H1 (cell line): ENCODE data around the gene SEMA3E. TPM values are rescaled to one million over a fixed set of nuclear protein-coding genes. Genes with fewer than 3 reads are reported as not detected.

ENCODE experiments used
- CTCF ChIA-PET: fragments of 300-600 bp; sonication (Branson Sonifier 250); formaldehyde crosslinking; loops from one replicate; lab custom pipeline; 2021; ENCODE audit not compliant: partially characterized antibody; lab: Charles Lee
- POLR2A ChIA-PET: fragments of 300-600 bp; sonication (Branson Sonifier 250); formaldehyde crosslinking; loops from one replicate; lab custom pipeline; 2021; ENCODE audit warnings: inconsistent platforms; ENCODE audit not compliant: partially characterized antibody; lab: Charles Lee
- DNase-seq, 2 experiments: peaks; one replicate each; pipeline versions ENCODE4 v3.0.0 to v3.0.0-alpha.2; 2010 to 2022; ENCODE audit warnings: low spot score in 2 of 2, low read depth in 1 of 2, mixed read lengths in 1 of 2
- FAIRE-seq: peaks from 2 replicates; lab custom pipeline; 2011; peaks lifted over from hg19 to GRCh38; lab: Jason Lieb, UNC
- H2AFZ ChIP-seq: 2 replicates; pipeline ENCODE4 v1.8.1; 2012; ENCODE audit warnings: low read length, inconsistent platforms
- H2AK5ac ChIP-seq: 2 replicates; pipeline ENCODE4 v1.6.1; 2013; ENCODE audit warnings: low read depth, low read length
- H2BK120ac ChIP-seq: replicated peaks from 2 replicates; pipeline ENCODE3; 2013; ENCODE audit warnings: low read depth, low read length, inconsistent platforms
- H2BK12ac ChIP-seq: 2 replicates; pipeline ENCODE4 v1.6.1; 2013; ENCODE audit warnings: low read depth, low read length
- H2BK15ac ChIP-seq: 2 replicates; pipeline ENCODE4 v1.6.1; 2013; ENCODE audit warnings: low read length
- H2BK20ac ChIP-seq: 2 replicates; pipeline ENCODE4 v1.6.1; 2013; ENCODE audit warnings: low read length
- H2BK5ac ChIP-seq: 2 replicates; pipeline ENCODE4 v1.6.1; 2013; ENCODE audit warnings: low read depth, low read length
- H3K14ac ChIP-seq: 2 replicates; pipeline ENCODE4 v1.6.1; 2013; ENCODE audit warnings: inconsistent platforms; ENCODE audit not compliant: insufficient read length
- H3K18ac ChIP-seq: 2 replicates; pipeline ENCODE4 v1.6.1; 2013; ENCODE audit warnings: low read length; ENCODE audit errors: extremely low read depth
- H3K23ac ChIP-seq: 2 replicates; pipeline ENCODE4 v1.6.1; 2013; ENCODE audit warnings: inconsistent platforms; ENCODE audit not compliant: insufficient read length
- H3K23me2 ChIP-seq: 2 replicates; pipeline ENCODE4 v1.6.1; 2013; ENCODE audit warnings: low read depth, low read length
- H3K27ac ChIP-seq: 2 replicates; pipeline ENCODE4 v1.6.1; 2011; ENCODE audit warnings: low read depth, low read length, inconsistent platforms
- H3K27me3 ChIP-seq, 4 experiments: replicated peaks in 1 of 4; 1 replicate in 1 of 4; 2 replicates in 3 of 4; pipeline versions ENCODE4 v1.6.1 to v1.8.1; 2011 to 2013; ENCODE audit warnings: low read length in 3 of 4, mild to moderate bottlenecking in 3 of 4, inconsistent platforms in 2 of 4, mixed read lengths in 2 of 4, moderate library complexity in 1 of 4; ENCODE audit not compliant: control insufficient read depth in 3 of 4, insufficient read depth in 3 of 4; ENCODE audit errors: extremely low read depth in 1 of 4
- H3K36me3 ChIP-seq, 4 experiments: 2 replicates each; pipeline versions ENCODE4 v1.6.1 to v1.8.1; 2011 to 2013; ENCODE audit warnings: mild to moderate bottlenecking in 4 of 4, low read length in 3 of 4, moderate library complexity in 2 of 4, control low read depth in 1 of 4, inconsistent platforms in 1 of 4; ENCODE audit not compliant: insufficient read depth in 4 of 4, control insufficient read depth in 2 of 4
- H3K4ac ChIP-seq: replicated peaks from 2 replicates; pipeline ENCODE3; 2013; ENCODE audit warnings: low read length, low read depth, mixed read lengths, inconsistent platforms; ENCODE audit not compliant: insufficient read length
- H3K4me1 ChIP-seq, 4 experiments: replicated peaks in 1 of 4; 1 replicate in 1 of 4; 2 replicates in 3 of 4; pipeline versions ENCODE4 v1.6.1 to v1.8.1; 2011 to 2013; ENCODE audit warnings: low read length in 3 of 4, inconsistent platforms in 2 of 4, mixed read lengths in 1 of 4; ENCODE audit not compliant: insufficient read depth in 4 of 4, control insufficient read depth in 3 of 4
- H3K4me2 ChIP-seq, 2 experiments: 2 replicates each; pipeline versions ENCODE4 v1.6.1 to v1.8.1; 2011 to 2013; ENCODE audit warnings: low read depth in 2 of 2, low read length in 2 of 2, control low read depth in 1 of 2, inconsistent platforms in 1 of 2, mild to moderate bottlenecking in 1 of 2; ENCODE audit not compliant: insufficient read depth in 1 of 2
- H3K4me3 ChIP-seq, 4 experiments: fragments of 200-600, 300-600 bp in 1 of 4; sonication (generic), shearing (Covaris generic), sonication (Bioruptor Twin) in 1 of 4; 2 replicates each; pipeline versions ENCODE4 v1.5.1 to v1.8.1; 2011 to 2016; ENCODE audit warnings: low read length in 4 of 4, low read depth in 3 of 4, control low read depth in 2 of 4, inconsistent platforms in 2 of 4, mild to moderate bottlenecking in 2 of 4, mixed read lengths in 1 of 4, moderate library complexity in 1 of 4; ENCODE audit not compliant: insufficient read depth in 2 of 4; ENCODE audit errors: extremely low read depth in 1 of 4
- H3K56ac ChIP-seq: replicated peaks from 2 replicates; pipeline ENCODE3; 2013; ENCODE audit warnings: low read depth, mild to moderate bottlenecking, mixed read lengths, low read length, inconsistent platforms; ENCODE audit not compliant: insufficient read length
- H3K79me1 ChIP-seq: 2 replicates; pipeline ENCODE4 v1.6.1; 2013; ENCODE audit warnings: low read depth, low read length, control low read depth
- H3K79me2 ChIP-seq, 2 experiments: 2 replicates each; pipeline versions ENCODE4 v1.6.1 to v1.8.1; 2012 to 2013; ENCODE audit warnings: low read length in 2 of 2, mild to moderate bottlenecking in 2 of 2, inconsistent platforms in 1 of 2; ENCODE audit not compliant: insufficient read depth in 2 of 2, control insufficient read depth in 1 of 2
- H3K9ac ChIP-seq, 4 experiments: replicated peaks in 1 of 4; 1 replicate in 1 of 4; 2 replicates in 3 of 4; pipeline versions ENCODE4 v1.6.1 to v1.8.1; 2011 to 2013; ENCODE audit warnings: low read depth in 3 of 4, low read length in 3 of 4, control low read depth in 2 of 4, mild to moderate bottlenecking in 2 of 4, moderate library complexity in 2 of 4, inconsistent platforms in 1 of 4; ENCODE audit errors: extremely low read depth in 1 of 4
- H3K9me3 ChIP-seq, 2 experiments: 2 replicates each; pipeline versions ENCODE4 v1.6.1 to v1.8.1; 2012 to 2013; ENCODE audit warnings: mild to moderate bottlenecking in 2 of 2, moderate library complexity in 2 of 2, control low read depth in 1 of 2, inconsistent platforms in 1 of 2, low read depth in 1 of 2, low read length in 1 of 2, mixed read lengths in 1 of 2; ENCODE audit not compliant: insufficient read depth in 2 of 2
- H4K20me1 ChIP-seq, 2 experiments: replicated peaks in 1 of 2; 2 replicates each; pipeline versions ENCODE3 to v1.8.1; 2011 to 2013; ENCODE audit warnings: inconsistent platforms in 2 of 2, low read length in 2 of 2, mild to moderate bottlenecking in 1 of 2; ENCODE audit not compliant: insufficient read depth in 2 of 2, control insufficient read depth in 1 of 2
- H4K5ac ChIP-seq: 2 replicates; pipeline ENCODE4 v1.6.1; 2013; ENCODE audit warnings: low read length, low read depth, mixed read lengths, inconsistent platforms; ENCODE audit not compliant: insufficient read length
- H4K8ac ChIP-seq: 2 replicates; pipeline ENCODE4 v1.8.0; 2013; ENCODE audit warnings: mild to moderate bottlenecking, moderate library complexity, low read length, inconsistent platforms; ENCODE audit not compliant: insufficient read depth; ENCODE audit errors: extremely low read depth
- H4K91ac ChIP-seq: replicated peaks from 2 replicates; pipeline ENCODE3; 2013; ENCODE audit warnings: low read length, mixed read lengths, inconsistent platforms; ENCODE audit not compliant: insufficient read length
- CBX5 ChIP-seq: fragments of 300-800, 300-1000 bp; sonication (generic); IDR thresholded peaks from 2 replicates; pipeline ENCODE4 v1.7.1; 2016; ENCODE audit warnings: antibody characterized with exemption, low read length, low read depth
- EZH2 ChIP-seq: fragments of 200-600 bp; sonication (generic); IDR thresholded peaks from 2 replicates; pipeline ENCODE4 v1.7.1; 2012; ENCODE audit warnings: low read depth, mild to moderate bottlenecking, moderate library complexity, low read length, inconsistent platforms; ENCODE audit not compliant: severe bottlenecking
- WGBS, 2 experiments: shearing (Covaris generic) in 1 of 2; methylation state at CpG; one replicate each; pipeline versions ENCODE4 v1.1.6 to v1.1.7; 2013 to 2015; ENCODE audit warnings: low lambda C conversion rate in 2 of 2, mixed read lengths in 2 of 2, inconsistent platforms in 1 of 2, low coverage in 1 of 2, missing lambda C conversion rate in 1 of 2; ENCODE audit not compliant: insufficient replicate concordance in 2 of 2, insufficient coverage in 1 of 2, insufficient read length in 1 of 2; ENCODE audit errors: extremely low coverage in 1 of 2, missing lambda C conversion rate in 1 of 2; 5-methylcytosine and 5-hydroxymethylcytosine counted together
- polyA plus RNA-seq, 7 experiments: library from polyadenylated mRNA; depleted of rRNA in 3 of 7; stranded (reverse) in 5 of 7; unstranded in 2 of 7; fragments of >200 nt in 5 of 7; fragments of 200-250 nt in 2 of 7; gene quantifications; 1 replicate in 5 of 7; 2 replicates in 1 of 7; 4 replicates in 1 of 7; pipeline versions ENCODE4 v1.2.1 to v1.2.3, GENCODE V29; 2011 to 2013; ENCODE audit warnings: missing spikeins in 2 of 7, mixed read lengths in 2 of 7
- total RNA-seq: library from RNA; stranded (reverse); fragmentation: NEBNext Ultra II Directional; extraction: Animal tissue kit (Norgen Biotek cat#: 25700); gene quantifications from 2 replicates; pipeline ENCODE4 v1.2.1, GENCODE V29; 2021

SEMA3E gene
- total and polyA plus RNA-seq, 2 of the 8 experiments (the other 6 are each of a cell fraction or from before 2014, with no cell fraction given) = 0.93 to 0.94 TPM

DNA sequence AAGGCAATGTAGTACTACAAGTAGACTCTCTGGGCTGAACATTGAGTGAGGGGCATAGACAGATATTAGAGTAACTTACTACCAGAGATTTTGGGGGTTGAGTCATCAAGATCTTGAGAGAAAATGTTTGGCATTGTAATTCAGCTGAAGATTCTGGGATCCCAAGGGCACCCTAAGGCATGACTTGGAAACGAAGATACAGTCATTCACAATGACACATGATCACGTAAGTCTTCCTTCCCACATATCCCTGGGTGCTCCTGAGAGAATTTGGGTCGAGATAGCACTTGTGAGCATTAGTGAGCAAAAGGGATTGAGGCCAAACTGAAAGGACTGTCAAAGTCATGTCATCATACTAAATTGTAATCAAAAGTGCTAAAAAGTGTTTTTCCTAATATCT is 293.8 kb downstream of the SEMA3E start:
- Histone ChIP-seq H2BK15ac (no peak overlapping the region), H3K18ac (no peak overlapping the region), H3K79me2 (no peaks in the 10 kb centered on the region), H2BK5ac (no peak overlapping the region), H4K8ac (no peak overlapping the region), H2BK12ac (no peak overlapping the region), H3K27ac (no peak overlapping the region), H3K9ac (no peak overlapping the region), H3K4ac (no peak overlapping the region), H3K79me1 (no peaks in the 10 kb centered on the region), H4K91ac (no peak overlapping the region), H4K20me1 (no peaks in the 10 kb centered on the region), H3K56ac (no peak overlapping the region), H3K23ac (no peak overlapping the region), H2AK5ac (no peak overlapping the region), H3K27me3 (peaks cover 0 to 1% (median 0%) of the 10 kb centered on the region in 4 experiments; a peak in 1 of 7 replicates), H3K23me2 (no peaks in the 10 kb centered on the region), H2BK120ac (no peak overlapping the region), H4K5ac (no peak overlapping the region), H2BK20ac (no peak overlapping the region), H3K4me2 (no peak overlapping the region), H3K36me3 (no peaks in the 10 kb centered on the region), H3K14ac (no peak overlapping the region), H2AFZ (no peak overlapping the region; the same call in 1 of the 2 replicates), H3K4me1 (no peaks in the 10 kb centered on the region), H3K9me3 (no peaks in the 10 kb centered on the region), H3K4me3 (no peak overlapping the region)
- DNase-seq (no peak), FAIRE-seq (no peak)
- 86% methylated on average over 3 of the region's 3 CpGs; no CpG with 5 or more reads in 1 of the 2 experiments for WGBS, 2 experiments
- ChIA-PET CTCF (no interaction called here), POLR2A (no interaction called here)
- TF ChIP-seq EZH2 (no peak), CBX5 (no peak)
